HG03378 (cell line): ENCODE measurements around the gene ZNF688.
"Not testable (repeated sequence)": the region's sequence is repeated elsewhere in the genome, so short reads cannot be mapped to it uniquely, and the experiment has no call there.

Experiments
- ATAC-seq: cut with Tn5 transposase; IDR thresholded peaks from one replicate; pipeline ENCODE4 v1.9.1; 2021; ENCODE audit warnings: mild to moderate bottlenecking, moderate library complexity; ENCODE audit not compliant: unreplicated experiment

ZNF688 gene

DNA sequence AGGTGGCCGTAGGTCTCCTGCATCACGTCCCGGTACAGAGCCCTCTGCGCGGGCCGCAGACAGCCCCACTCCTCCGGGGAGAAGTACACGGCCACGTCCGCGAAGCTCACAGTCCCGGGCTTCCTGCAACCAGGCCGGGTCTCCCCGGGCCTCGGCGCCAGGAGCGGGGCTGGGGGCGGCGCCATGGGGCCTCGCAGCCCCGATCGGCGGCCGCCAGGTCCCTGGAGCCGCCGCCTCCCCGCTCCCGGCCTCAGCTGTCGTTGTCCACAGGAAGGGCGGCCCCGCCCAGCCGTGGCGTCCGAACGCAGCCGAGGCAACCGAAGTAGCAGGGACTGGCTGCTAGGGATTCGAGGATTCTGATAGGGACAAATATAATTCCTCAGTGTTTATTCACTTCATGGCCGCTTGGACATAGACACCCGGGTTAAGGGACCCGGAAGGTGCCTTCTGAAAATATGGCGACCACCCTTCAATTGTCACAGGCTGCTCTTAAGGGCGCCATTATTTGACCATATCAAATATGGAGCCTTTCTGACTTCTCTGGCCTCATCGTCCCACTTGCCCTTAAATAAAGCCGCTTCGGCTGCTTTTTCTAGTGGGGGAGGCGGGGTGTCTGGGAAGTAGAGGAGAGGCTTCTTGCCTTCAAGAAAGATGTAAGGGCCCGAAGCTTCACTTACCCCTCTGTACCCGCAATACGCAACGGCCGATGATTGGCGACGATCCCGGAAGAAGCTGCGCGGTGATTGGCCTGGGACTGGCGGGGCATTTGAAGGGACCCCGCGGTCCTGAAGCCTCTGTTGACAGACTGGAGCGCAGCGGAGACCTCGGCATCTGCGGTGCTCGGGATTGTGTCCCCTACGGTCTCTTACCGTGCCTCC lies at the start of gene ZNF688:
ZNF688 (minus strand) TSS at position 270 of the 878 bp plus-strand sequence; CDS start at position 185, 85 bp downstream.
- ATAC-seq: peak; percentile 63

DNA sequence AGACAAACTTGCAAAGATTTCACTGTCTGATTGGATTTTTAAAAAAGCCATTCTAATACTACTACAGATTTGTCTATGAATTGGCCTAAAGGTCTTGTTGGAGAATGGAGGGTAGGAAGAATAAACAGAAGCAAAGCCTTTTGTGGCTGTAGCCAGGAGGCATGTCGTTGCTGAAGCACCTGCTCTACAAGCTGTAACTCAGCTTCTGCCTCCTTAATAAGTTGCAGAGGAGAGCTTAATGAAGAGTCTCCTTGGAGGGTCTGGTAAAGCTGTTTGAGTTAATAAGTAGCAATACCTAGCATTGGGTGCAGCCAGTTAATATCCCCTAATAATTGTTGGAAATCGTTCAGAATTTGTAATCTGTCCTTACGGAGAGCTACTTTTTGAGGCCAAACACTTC lies 48.7 kb upstream of the ZNF688 start:
- no peak for ATAC-seq

DNA sequence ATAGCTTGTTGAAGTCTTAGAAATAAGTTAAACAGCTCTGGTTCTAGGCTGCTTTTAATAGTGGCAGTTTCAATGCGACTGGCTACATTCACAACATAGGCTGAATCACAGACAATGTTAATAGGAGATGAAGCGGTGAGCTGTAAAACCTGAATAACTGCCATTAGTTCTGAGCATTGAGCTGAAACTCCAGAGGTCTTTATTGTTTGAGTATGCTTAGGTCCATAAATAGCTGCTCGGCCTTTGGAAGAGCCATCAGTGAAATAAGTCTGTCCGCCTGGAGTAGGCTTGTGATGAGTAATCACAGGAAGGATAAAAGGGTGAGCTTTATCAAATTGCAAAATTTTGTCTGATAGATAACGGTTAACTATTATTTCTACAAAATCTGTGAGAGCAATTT lies 48.1 kb upstream of the ZNF688 start:
- no peak for ATAC-seq

DNA sequence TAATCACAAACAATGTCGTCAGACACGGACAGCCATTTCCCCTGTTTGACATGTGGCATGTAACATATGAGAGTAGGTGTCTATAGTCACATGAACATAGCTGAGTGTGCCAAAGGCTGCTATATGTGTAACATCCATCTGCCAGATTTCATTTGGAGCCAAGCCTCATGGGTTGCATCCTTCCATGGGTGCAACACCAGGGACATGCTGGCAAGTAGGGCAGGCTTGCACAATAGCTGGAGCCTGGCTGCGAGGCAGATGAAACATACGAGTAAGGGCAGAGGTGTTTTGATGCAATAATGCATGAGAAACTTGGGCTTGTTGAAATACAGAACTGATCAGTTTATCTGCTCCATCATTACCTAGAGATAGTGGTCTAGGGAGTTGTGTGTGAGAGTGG lies 47.7 kb upstream of the ZNF688 start:
- no peak for ATAC-seq

DNA sequence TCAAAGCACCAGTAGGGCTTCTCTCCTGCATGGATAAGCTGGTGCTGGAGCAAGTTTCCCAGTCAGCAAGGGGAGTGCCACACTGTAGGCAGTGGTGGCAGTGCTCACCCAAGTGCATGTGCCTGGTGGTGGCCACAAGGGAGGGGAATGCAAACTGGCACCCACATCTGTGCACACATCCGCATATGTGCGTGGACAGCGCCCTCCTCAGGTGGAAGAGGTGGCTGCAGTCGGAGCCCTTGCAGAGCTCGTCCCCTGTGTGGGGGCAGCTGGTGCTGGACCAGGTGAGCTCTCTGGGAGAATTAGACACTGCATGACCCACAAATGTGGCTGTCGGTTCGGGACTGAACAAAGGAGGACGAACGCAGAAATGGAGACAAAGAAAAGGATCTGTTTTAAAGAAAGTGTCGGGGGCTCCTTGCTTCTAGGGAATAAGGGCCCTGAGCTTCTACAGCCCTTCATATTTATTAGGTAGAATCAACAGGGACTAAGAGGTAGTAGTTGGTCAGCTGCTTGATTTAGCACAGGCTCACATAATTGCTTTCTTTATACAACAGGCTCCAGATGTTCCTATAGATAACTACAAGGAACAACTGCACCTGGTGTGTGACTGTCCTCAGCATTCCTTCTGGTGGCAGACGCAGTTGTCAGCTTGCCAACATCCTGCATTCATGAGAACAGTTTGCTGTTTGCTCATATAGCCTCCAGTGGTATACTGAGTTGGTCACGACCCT lies 44.0 kb upstream of the ZNF688 start:
- ATAC-seq: no peak

DNA sequence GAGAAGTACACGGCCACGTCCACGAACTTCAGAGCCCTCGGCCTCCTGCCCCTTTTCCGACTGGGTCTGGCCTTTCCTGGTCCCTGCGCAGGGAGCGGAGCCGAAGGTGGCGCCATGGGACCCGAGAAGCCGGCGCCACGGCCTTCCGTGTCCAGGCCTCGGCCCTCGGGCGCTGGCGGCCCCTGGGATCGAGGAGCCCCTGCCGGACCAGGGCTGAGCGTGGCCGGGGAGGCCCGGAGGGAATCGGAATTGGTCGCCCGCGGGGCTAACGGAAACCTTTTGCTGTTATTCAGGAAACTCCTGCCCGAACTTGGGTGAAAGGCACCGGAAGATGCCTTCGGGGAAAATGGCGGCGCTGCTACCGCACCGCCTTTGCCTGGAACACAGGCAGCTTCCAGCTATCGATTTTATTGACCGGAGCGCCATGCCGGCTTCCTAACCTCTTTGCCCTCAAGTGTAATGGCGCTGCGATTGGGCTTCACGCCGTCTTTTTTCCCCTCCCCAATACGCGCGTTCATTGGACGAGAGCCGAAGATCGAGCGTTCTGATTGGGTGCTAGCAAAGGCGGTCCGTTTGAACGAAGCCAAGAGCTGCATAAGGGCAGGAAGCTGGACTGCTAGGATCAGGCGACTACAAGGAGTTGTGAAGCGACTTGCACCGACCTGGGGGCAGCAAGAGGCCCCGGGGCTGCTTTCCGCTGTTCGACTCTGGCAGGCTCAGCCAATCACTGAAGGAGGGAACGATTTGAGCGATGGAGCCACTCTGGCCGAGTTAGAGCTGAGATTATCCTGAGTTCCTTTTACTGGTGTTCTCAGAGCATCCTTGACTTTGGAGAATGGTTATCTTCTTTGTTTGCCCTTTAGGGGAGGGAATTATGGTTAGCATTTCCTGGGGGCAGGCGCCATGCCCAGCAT lies 38.7 kb upstream of the ZNF688 start, which contains the start of gene ZNF689:
ZNF689 (minus strand) TSS at position 464 of the 914 bp plus-strand sequence; CDS start at position 116, 348 bp downstream.
- ATAC-seq: peak; percentile 79

DNA sequence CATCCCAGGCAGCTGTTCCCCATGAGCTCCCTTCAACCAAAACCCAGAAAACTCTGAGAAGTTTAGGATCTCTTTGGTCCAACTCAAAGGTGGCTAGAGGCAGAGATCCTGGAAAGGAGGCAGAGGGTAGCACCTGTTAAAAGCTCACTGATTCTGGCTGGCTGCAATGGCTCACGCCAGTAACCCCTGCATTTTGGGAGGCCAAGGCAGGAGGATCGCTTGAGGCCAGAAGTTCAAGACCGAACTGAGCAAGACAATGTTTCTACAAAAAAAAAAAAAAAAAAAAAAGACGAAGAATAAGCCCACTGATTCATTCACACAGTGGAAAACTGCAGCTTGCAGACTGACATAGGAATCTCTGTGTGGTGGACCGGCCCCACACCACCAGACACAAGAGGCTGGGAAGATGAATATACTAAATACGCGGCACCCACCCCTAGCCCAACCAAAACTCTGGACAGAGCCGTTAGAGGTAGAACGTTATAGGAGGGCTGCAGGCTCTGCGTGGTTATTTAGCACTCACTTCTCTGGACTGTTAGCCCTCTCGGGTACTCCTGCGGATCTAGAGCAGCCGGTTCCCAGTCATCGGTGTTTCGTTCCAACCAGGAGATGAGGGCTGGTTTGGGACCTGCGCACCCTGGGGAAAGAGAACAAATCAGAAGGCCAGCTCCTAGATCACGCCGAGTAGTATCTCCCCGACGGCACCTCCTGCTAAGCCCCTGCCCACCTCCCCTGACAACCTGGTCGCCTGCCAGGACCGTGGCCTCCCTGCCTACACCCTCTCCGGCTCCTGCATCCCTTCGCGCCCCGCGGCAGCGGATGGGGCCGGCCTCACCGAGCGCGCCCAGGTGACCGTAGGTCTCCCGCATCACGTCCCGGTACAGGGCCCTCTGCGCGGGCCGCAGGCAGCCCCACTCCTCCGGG lies 37.8 kb upstream of the ZNF688 start:
- ATAC-seq: peak; percentile 8

DNA sequence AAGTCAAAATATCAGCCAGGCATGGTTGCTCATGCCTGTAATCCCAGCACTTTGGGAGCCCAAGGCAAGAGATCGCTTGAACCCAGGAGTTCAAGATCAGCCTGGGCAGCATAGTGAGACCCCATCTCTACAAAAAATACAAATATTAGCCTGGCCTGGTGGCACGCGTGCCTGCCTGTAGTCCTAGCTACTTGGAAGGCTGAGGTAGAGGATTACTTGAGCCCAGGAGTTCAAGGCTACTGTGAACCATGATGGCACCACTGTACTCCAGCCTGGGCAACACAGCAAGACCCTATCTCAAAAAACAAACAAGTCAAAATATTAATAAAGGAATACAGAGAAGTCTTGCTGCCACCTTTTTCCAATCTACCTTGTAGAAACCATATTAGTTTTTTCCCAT lies 34.5 kb upstream of the ZNF688 start:
- ATAC-seq: no peak

DNA sequence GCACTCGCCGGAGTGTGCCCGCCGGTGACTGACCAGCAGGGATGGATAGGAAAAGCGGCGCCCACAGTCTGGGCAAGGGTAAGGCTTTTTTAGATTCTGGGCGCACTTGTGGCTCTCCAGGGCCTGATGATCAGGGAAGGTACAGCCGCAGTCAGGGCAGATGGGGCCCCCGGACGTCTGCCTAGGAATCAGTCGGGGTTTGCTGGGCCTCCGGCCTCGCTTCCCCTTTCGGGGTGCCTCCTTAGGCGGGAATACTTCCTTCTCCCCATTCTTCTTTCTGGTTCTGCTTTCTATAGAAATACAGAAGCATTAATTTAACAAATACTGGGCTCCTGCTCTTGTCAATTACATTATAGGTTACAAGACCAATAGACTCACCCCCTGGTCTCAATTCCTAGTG lies 33.6 kb upstream of the ZNF688 start:
- no peak for ATAC-seq

DNA sequence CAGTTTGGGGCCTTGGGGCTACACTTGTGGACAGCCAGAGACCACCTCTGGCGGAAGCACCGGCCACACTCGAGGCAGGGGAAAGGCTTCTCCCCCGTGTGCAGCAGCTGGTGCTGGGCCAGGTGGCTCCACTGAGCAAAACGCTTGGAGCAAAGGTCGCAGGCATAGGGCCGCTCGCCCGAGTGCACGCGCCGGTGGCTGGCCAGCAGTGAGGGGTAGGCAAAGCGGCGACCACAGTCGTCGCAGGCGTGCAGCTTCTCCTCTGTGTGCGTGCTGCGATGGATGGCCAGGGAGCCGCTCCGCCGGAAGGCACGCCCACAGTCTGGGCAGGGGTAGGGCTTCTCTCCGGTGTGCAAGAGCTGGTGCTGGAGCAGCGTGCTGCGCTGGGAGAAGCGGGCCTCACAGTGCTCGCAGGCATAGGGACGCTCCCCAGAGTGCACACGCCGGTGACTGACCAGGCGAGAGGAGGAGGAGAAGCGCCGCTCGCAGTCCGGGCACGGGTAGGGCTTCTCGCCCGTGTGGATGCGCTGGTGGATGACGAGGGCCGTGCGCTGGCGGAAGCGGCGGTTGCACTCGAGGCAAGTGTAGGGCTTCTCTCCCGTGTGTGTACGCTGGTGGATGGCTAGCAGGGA lies 32.9 kb upstream of the ZNF688 start:
- ATAC-seq: no peak

DNA sequence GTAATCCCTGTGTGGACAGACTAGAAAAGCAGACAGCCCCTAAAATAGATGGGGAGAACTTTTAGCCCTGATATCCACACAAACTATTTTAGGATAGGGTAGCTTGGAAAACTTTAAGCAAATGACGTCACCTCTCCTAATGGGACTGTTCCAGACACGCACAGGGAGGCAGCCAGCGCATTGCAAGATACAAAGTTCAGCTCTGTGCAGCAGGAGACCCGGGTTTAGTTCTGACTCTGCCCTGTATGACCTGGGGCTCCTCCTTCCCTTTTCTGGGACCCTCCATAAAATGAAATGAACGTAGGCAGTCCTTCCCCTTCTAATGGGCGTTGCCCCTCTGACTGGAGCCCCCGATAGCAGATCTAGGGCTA lies 32.4 kb upstream of the ZNF688 start:
- no peak for ATAC-seq

DNA sequence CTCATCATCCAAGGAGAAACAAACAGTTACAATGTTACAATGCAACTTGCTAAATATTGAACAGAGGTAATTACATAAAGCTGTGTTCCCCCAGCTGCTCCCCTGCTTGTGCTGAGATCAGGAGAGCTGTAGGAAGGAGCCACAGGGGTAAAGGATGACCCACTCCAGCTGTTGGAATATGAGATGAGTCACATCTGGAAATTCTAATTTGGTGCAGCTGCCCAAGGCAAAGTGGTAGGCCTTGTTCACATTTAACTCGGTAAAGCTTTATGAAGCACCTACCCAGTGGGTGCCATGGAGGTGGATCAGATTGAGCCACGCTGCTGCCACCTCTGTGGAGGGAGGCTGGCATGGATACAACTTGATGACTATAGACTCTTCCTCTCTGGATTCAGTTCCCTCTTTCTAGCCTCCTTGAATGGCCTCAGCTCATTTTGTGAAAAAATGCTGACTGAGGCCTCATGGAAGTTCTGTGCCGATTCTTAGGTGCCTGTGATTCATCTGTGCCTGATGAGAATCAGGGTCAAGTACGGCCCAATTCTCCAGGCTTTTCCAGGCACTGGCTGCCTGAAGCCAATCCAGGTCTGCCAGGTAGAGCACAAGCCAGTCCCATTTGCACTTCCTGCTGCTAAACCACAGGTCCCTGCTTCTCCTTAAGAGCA lies 31.2 kb upstream of the ZNF688 start:
- ATAC-seq: no peak

DNA sequence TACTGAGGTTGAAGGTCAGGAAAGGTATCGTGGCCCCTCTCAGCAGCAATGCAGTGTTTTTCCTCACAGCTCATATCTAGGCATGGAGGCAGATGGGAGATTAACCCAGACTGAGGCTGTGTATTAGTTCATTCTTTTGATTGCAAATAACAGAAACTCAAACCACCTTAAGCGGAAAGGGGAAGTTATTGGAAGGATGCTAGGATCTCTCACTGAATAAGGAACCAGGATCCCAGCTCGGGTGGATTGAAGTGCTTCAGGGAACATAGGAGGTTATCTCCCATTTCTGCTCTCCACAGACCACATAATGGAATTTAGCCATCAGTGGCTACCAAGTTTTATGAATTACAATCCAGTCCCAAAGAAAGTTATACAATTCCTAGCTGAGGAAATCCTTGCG lies 30.5 kb upstream of the ZNF688 start:
- ATAC-seq: no peak

DNA sequence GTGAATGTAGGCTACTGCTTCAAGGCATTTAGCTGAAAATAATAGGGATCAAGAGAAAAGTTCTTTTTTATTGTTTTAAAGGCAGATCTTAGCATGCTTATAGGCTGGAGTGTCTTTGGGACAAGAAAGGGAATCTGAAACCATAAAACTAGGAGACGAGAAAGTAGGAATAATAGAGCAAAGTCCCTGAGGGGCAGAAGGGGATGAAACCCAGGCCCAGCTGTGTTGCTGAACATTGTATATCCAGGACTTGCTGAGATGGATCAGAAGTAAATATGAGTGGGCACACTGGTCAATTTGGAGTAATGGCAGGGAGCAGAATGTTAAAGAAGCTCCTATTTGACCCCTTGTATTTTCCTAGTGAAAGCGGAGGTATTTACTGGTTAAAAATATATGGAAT lies 29.4 kb upstream of the ZNF688 start:
- ATAC-seq: no peak

DNA sequence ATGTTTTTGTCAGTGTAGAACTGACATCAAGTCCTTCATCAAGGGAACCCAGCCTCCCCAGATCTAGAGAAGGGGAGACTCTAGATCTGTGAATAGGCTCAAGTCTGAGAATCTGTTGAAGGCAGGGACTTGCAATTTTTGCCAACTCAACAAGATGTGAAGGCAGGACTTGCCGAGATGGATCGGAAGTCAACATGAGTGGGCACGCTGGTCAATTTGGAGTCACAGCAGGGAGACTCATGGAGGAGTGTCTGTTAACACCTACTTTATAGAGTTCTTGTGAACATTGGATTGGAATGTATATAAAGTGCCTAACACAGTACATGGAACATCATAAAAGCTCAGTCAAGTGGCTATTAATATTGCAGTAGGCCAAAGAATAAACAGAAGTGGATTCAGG lies 28.7 kb upstream of the ZNF688 start:
- no peak for ATAC-seq

DNA sequence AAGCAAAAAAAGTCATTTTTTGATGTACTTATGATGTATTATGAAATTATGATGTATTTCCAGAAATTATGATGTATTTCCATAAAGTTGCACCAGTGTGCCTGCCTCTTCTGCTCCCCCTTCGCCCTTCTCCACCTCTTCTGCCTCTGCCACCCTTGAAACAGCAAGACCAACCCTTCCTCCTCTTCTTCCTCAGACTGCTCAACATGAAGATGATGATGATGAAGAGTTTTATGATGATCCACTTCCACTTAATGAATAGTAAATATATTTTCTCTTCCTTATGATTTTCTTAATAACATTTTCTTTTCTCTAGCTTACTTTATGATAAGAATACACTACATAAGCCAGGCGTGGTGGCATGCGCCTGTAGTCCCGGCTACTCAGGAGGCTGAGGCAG lies 21.4 kb upstream of the ZNF688 start:
- no peak for ATAC-seq

DNA sequence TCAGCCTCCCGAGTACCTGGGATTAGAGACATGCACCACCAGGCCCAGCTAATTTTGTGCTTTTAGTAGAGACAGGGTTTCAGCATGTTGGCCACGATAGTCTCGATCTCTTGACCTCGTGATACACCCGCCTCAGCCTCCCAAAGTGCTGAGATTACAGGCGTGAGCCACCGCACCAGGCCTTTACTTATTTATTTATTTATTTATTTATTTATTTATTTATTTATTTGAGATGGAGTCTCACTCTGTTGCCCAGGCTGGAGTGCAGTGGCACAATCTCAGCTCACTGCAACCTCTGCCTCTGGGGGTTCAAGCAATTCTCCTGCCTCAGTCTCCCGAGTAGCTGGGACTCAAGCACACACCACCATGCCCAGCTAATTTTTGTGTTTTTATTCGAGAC lies 19.4 kb upstream of the ZNF688 start:
- not testable (repeated sequence) for ATAC-seq

DNA sequence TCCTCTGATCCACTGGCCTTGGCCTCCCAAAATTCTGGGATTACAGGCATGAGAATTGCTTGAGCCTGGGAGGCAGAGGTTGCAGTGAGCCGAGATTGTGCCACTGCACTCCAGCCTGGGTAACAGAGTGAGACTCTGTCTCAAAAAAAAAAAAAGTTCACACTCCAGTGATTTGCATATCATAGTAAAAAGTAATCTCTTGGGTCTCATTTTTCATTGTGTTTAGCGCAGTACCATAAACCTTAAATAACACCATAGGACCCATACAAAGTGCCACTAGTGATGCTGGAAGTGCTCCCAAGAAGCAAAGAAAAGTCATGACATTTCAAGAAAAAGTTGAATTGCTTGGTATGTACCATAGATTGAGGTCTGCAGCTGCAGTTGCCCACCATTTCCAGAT lies 18.1 kb upstream of the ZNF688 start:
- not testable (repeated sequence) for ATAC-seq

DNA sequence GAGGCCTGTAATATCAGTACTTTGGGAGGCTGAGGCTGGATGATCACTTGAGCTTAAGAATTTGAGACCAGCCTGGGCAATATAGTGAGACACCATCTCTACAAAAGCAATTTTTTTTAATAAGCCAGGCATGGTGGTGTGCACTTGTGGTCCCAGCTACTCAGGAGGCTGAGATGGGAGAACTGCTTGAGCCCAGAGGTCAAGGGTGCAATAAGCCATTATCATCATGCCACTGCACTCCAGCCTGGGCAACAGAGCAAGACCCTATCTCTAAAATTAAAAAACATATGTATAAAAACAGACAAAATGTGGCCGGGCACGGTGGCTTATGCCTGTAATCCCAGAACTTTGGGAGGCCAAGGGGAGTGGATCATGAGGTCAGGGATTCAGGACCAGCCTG lies 17.1 kb upstream of the ZNF688 start:
- no peak for ATAC-seq
